ENCODE measurements around the gene WDFY2. TPM values are rescaled to one million over a fixed set of nuclear protein-coding genes. Genes with fewer than 3 reads are reported as not detected.

Gene WDFY2
- total and polyA plus RNA-seq, 2 of the 13 experiments (the other 11 are each of a cell fraction or from before 2014, with no cell fraction given), result 22.6 to 27.0 TPM

DNA sequence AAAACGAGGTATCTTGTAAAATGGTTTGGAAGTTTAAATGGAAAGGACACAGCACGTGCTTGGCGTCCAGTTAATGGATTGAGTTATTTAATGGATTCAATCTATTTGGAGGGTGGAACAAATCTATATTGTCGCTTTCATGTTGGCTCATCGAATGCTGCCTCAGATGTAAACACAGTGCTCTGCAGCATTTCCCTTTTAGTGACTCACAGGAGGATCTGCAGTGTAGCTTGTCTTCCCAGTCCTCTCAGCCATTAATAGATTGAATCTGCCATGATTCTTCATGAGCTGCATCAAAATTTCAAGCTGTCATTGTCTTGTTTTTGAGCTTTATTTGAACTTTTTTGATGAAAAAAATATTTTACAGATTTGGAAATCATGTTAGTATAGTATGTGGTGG, 175.0 kb downstream of the WDFY2 start:
- Histone ChIP-seq H4K20me1 (ENCODE audit: insufficient read depth, low read length) (no peaks in the 10 kb centered on the region), H3K4me1 (ENCODE audit: insufficient read depth, low read length) (peaks cover 10% of the 10 kb centered on the region), H3K9ac (ENCODE audit: insufficient read depth, low read depth, low read length) (no peak overlapping the region), H3K36me3 (replicated peaks in 1 of 2; ENCODE audit: control insufficient read depth in 1 of 2, insufficient read depth in 2 of 2, low read length in 2 of 2) (peaks cover 16 to 80% of the 10 kb centered on the region in 2 experiments), H2AFZ (ENCODE audit: low read length) (no peak overlapping the region), H3K4me3 (replicated peaks in 1 of 3; ENCODE audit: insufficient read depth in 1 of 3, low read depth in 2 of 3, low read length in 3 of 3) (no peak overlapping the region), H3K27me3 (ENCODE audit: control insufficient read depth in 1 of 2, insufficient read depth in 2 of 2, low read length in 2 of 2) (no peaks in the 10 kb centered on the region), H3K79me2 (ENCODE audit: insufficient read depth, low read length) (no peaks in the 10 kb centered on the region), H3K4me2 (ENCODE audit: low read depth, low read length) (no peak overlapping the region), H3K9me3 (ENCODE audit: low read length) (no peaks in the 10 kb centered on the region), H3K27ac (ENCODE audit: extremely low read length, insufficient read depth, low read length) (no peak overlapping the region)
- ChIA-PET POLR2A (no interaction called here), CTCF (ENCODE audit: low intra/inter-chr PET ratio, low total read pairs) (no interaction called here)
- TF ChIP-seq, protein P1, sequence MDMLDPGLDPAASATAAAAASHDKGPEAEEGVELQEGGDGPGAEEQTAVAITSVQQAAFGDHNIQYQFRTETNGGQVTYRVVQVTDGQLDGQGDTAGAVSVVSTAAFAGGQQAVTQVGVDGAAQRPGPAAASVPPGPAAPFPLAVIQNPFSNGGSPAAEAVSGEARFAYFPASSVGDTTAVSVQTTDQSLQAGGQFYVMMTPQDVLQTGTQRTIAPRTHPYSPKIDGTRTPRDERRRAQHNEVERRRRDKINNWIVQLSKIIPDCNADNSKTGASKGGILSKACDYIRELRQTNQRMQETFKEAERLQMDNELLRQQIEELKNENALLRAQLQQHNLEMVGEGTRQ (IDR thresholded peaks at IDR 0.05; ENCODE audit: low read depth, low read length), result no peak
- TF ChIP-seq, protein P1 (CRISPR knock-in tag; IDR thresholded peaks at IDR 0.05; ENCODE audit: borderline replicate concordance), result no peak
- in situ Hi-C loops (cut with HindIII; ENCODE audit: extremely low pct_ligation_motif_present, low pct_unique_long_range_greater_than_20kb) (no loop called here), intact Hi-C loops (cut with micrococcal nuclease; ENCODE audit: unreplicated experiment) (no loop called here)
- DNase-seq (ENCODE audit: low spot score) (no peak), FAIRE-seq (no peak), ATAC-seq (no peak)
- BruUV-seq (replicated peaks), result no TSS peak
- 98% methylated on average over 5 of the region's 5 CpGs for WGBS (ENCODE audit: low lambda C conversion rate)

DNA sequence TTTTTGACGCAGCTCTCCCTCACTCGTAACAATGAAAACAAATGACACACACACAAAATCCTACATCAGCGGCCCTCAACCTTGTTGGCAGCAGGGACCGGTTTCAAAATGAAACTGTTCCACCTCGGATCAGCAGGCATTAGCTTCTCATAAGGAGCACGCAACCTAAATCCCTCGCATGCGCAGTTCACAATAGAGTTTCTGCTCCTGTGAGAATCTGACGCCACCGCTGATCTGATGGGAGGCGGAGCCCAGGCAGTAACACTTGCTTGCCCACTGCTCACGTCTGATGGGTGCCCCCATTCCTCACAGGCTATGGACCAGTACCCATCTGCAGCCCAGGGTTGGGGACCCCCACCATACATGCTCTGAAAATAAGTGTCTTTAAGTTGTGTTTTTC, 176.3 kb downstream of the WDFY2 start:
- 99% methylated on average over 12 of the region's 12 CpGs for WGBS (ENCODE audit: low lambda C conversion rate)

More for the DNA sequence above, 176.3 kb downstream of the WDFY2 start:
- FAIRE-seq, result no peak
- H3K79me2 ChIP-seq (ENCODE audit: insufficient read depth, low read length), result no peaks in the 10 kb centered on the region
- no peak overlapping the region for H2AFZ ChIP-seq (ENCODE audit: low read length)
- H3K9ac ChIP-seq (ENCODE audit: insufficient read depth, low read depth, low read length), result no peak overlapping the region
- H4K20me1 ChIP-seq (ENCODE audit: insufficient read depth, low read length), result no peaks in the 10 kb centered on the region
- ATAC-seq, result no peak
- in situ Hi-C loops (cut with HindIII; ENCODE audit: extremely low pct_ligation_motif_present, low pct_unique_long_range_greater_than_20kb), result no loop called here
- H3K36me3 ChIP-seq (replicated peaks in 1 of 2; ENCODE audit: control insufficient read depth in 1 of 2, insufficient read depth in 2 of 2, low read length in 2 of 2), result peaks cover 15 to 66% of the 10 kb centered on the region in 2 experiments
- H3K4me3 ChIP-seq (replicated peaks in 1 of 3; ENCODE audit: insufficient read depth in 1 of 3, low read depth in 2 of 3, low read length in 3 of 3), result no peak overlapping the region
- no peak for DNase-seq (ENCODE audit: low spot score)
- H3K4me2 ChIP-seq (ENCODE audit: low read depth, low read length), result no peak overlapping the region
- H3K4me1 ChIP-seq (ENCODE audit: insufficient read depth, low read length), result peaks cover 24% of the 10 kb centered on the region
- POLR2A ChIA-PET, result no interaction called here
- CTCF ChIA-PET (ENCODE audit: low intra/inter-chr PET ratio, low total read pairs), result no interaction called here
- no peak for TF ChIP-seq GATA4 (IDR thresholded peaks at IDR 0.05; ENCODE audit: borderline replicate concordance, low read depth)
- peak; percentile 78 for TF ChIP-seq RBM22 (optimal IDR thresholded peaks at IDR 0.05; ENCODE audit: low read length)
- TF ChIP-seq RBM39 (IDR thresholded peaks at IDR 0.05; ENCODE audit: low read depth, low read length, poor library complexity, severe bottlenecking), result no peak
- H3K27me3 ChIP-seq (ENCODE audit: control insufficient read depth in 1 of 2, insufficient read depth in 2 of 2, low read length in 2 of 2), result no peaks in the 10 kb centered on the region
- no TSS peak for BruUV-seq (replicated peaks)
- no peaks in the 10 kb centered on the region for H3K9me3 ChIP-seq (ENCODE audit: low read length)
- no peak overlapping the region for H3K27ac ChIP-seq (ENCODE audit: extremely low read length, insufficient read depth, low read length)
- intact Hi-C loops (cut with micrococcal nuclease; ENCODE audit: unreplicated experiment), result loop anchor here (5.0 kb wide), 1 partner anchor 173 kb away; no protein-coding TSS in a partner anchor

Data from HepG2 (cell line).